ENCODE measurements around the gene HAAO. TPM values are rescaled to one million over a fixed set of nuclear protein-coding genes. Genes with fewer than 3 reads are reported as not detected.

Gene HAAO
- total RNA-seq, 1 donor from 2014 or later: 1.1 TPM

GRCh38 chr2:42767080-42767898 is 25.1 kb downstream of the HAAO start:
- no peak for DNase-seq (ENCODE audit: low read depth)
- Histone ChIP-seq H3K4me3 (ENCODE audit: insufficient read depth, low read depth, low read length) (no peak overlapping the region), H3K27me3 (ENCODE audit: insufficient read depth, low read length) (no peaks in the 10 kb centered on the region), H2AFZ (ENCODE audit: low read depth, low read length) (no peak overlapping the region), H3K4me1 (ENCODE audit: insufficient read depth, low read length) (no peaks in the 10 kb centered on the region), H4K20me1 (ENCODE audit: insufficient read depth, low read length) (no peaks in the 10 kb centered on the region), H3K4me2 (ENCODE audit: low read length) (no peak overlapping the region), H3K27ac (ENCODE audit: low read depth, low read length) (no peak overlapping the region), H3K9me3 (ENCODE audit: insufficient read depth, low read depth, low read length) (no peaks in the 10 kb centered on the region), H3K36me3 (ENCODE audit: insufficient read depth, low read length) (no peaks in the 10 kb centered on the region), H3K79me2 (ENCODE audit: insufficient read depth, low read length) (no peaks in the 10 kb centered on the region), H3K9ac (ENCODE audit: low read length) (no peak overlapping the region)
- no peak for FAIRE-seq
- peak overlapping the region; percentile 66 for H3K27ac Mint-ChIP-seq (ENCODE audit: unreplicated experiment)
- no peaks in the 10 kb centered on the region for H3K27me3 Mint-ChIP-seq (ENCODE audit: low read depth, unreplicated experiment)
- TF ChIP-seq, protein P1, sequence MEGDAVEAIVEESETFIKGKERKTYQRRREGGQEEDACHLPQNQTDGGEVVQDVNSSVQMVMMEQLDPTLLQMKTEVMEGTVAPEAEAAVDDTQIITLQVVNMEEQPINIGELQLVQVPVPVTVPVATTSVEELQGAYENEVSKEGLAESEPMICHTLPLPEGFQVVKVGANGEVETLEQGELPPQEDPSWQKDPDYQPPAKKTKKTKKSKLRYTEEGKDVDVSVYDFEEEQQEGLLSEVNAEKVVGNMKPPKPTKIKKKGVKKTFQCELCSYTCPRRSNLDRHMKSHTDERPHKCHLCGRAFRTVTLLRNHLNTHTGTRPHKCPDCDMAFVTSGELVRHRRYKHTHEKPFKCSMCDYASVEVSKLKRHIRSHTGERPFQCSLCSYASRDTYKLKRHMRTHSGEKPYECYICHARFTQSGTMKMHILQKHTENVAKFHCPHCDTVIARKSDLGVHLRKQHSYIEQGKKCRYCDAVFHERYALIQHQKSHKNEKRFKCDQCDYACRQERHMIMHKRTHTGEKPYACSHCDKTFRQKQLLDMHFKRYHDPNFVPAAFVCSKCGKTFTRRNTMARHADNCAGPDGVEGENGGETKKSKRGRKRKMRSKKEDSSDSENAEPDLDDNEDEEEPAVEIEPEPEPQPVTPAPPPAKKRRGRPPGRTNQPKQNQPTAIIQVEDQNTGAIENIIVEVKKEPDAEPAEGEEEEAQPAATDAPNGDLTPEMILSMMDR (IDR thresholded peaks at IDR 0.05; ENCODE audit: insufficient read depth, low read depth, low read length): no peak
- TF ChIP-seq EZH2 (IDR thresholded peaks at IDR 0.05; ENCODE audit: insufficient read depth, low read length): no peak
- no peak overlapping the region for H3K4me3 Mint-ChIP-seq (ENCODE audit: unreplicated experiment)
- no peaks in the 10 kb centered on the region for H3K4me1 Mint-ChIP-seq (ENCODE audit: low read depth, unreplicated experiment)
- peaks cover 2% of the 10 kb centered on the region for H3K9me3 Mint-ChIP-seq (ENCODE audit: unreplicated experiment)
- peaks cover 15% of the 10 kb centered on the region for H3K36me3 Mint-ChIP-seq (ENCODE audit: low read depth, unreplicated experiment)

GRCh38 chr2:42765686-42766085 is 26.7 kb downstream of the HAAO start:
- Mint-ChIP-seq H3K4me1 (ENCODE audit: low read depth, unreplicated experiment) (no peaks in the 10 kb centered on the region), H3K27ac (ENCODE audit: unreplicated experiment) (peak overlapping the region; percentile 68), H3K9me3 (ENCODE audit: unreplicated experiment) (peaks cover 2% of the 10 kb centered on the region), H3K4me3 (ENCODE audit: unreplicated experiment) (no peak overlapping the region), H3K27me3 (ENCODE audit: low read depth, unreplicated experiment) (no peaks in the 10 kb centered on the region), H3K36me3 (ENCODE audit: low read depth, unreplicated experiment) (peaks cover 18% of the 10 kb centered on the region)
- Histone ChIP-seq H3K27me3 (ENCODE audit: insufficient read depth, low read length) (no peaks in the 10 kb centered on the region), H3K9me3 (ENCODE audit: insufficient read depth, low read depth, low read length) (no peaks in the 10 kb centered on the region), H3K4me2 (ENCODE audit: low read length) (no peak overlapping the region), H3K27ac (ENCODE audit: low read depth, low read length) (no peak overlapping the region), H3K36me3 (ENCODE audit: insufficient read depth, low read length) (no peaks in the 10 kb centered on the region), H3K4me1 (ENCODE audit: insufficient read depth, low read length) (no peaks in the 10 kb centered on the region), H2AFZ (ENCODE audit: low read depth, low read length) (no peak overlapping the region), H4K20me1 (ENCODE audit: insufficient read depth, low read length) (no peaks in the 10 kb centered on the region), H3K79me2 (ENCODE audit: insufficient read depth, low read length) (no peaks in the 10 kb centered on the region), H3K4me3 (ENCODE audit: insufficient read depth, low read depth, low read length) (no peak overlapping the region), H3K9ac (ENCODE audit: low read length) (no peak overlapping the region)
- no peak for TF ChIP-seq EZH2 (IDR thresholded peaks at IDR 0.05; ENCODE audit: insufficient read depth, low read length)
- TF ChIP-seq, protein P1 (IDR thresholded peaks at IDR 0.05; ENCODE audit: insufficient read depth, low read depth, low read length): no peak
- FAIRE-seq: no peak
- DNase-seq (ENCODE audit: low read depth): no peak

DNA sequence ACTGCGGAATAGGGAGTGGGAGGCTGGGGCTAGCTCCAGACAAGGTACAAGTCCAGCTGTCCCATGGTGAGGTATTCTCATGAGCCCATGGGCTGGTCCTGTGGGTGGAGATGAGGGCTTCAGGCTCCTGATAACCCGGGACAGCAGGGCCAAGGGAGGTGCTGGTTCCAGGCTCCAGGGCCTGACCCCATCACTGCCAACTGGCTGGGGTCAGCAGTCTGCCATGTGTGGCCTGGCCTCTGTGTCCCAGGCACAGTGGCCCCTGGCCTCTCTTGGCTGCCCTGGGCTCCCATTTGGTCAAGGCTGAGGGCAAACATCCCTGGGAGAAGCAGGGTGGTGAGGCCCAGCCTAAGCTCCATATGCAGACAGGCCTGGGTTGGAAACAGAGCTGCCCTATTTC is 27.5 kb downstream of the HAAO start:
- H2AFZ ChIP-seq (ENCODE audit: low read depth, low read length): no peak overlapping the region
- peaks cover 2% of the 10 kb centered on the region for H3K27me3 Mint-ChIP-seq (ENCODE audit: low read depth, unreplicated experiment)
- no peak overlapping the region for H3K4me2 ChIP-seq (ENCODE audit: low read length)
- no peaks in the 10 kb centered on the region for H3K36me3 ChIP-seq (ENCODE audit: insufficient read depth, low read length)
- peaks cover 2% of the 10 kb centered on the region for H3K9me3 Mint-ChIP-seq (ENCODE audit: unreplicated experiment)
- H3K27me3 ChIP-seq (ENCODE audit: insufficient read depth, low read length): no peaks in the 10 kb centered on the region
- no peak overlapping the region for H3K9ac ChIP-seq (ENCODE audit: low read length)
- no peaks in the 10 kb centered on the region for H3K79me2 ChIP-seq (ENCODE audit: insufficient read depth, low read length)
- no peak overlapping the region for H3K27ac Mint-ChIP-seq (ENCODE audit: unreplicated experiment)
- H3K4me3 Mint-ChIP-seq (ENCODE audit: unreplicated experiment): no peak overlapping the region
- DNase-seq (ENCODE audit: low read depth) (no peak), FAIRE-seq (no peak)
- no peaks in the 10 kb centered on the region for H3K4me1 ChIP-seq (ENCODE audit: insufficient read depth, low read length)
- TF ChIP-seq, protein P1 (IDR thresholded peaks at IDR 0.05; ENCODE audit: insufficient read depth, low read depth, low read length): no peak
- no peak for TF ChIP-seq EZH2 (IDR thresholded peaks at IDR 0.05; ENCODE audit: insufficient read depth, low read length)
- H4K20me1 ChIP-seq (ENCODE audit: insufficient read depth, low read length): no peaks in the 10 kb centered on the region
- H3K9me3 ChIP-seq (ENCODE audit: insufficient read depth, low read depth, low read length): no peaks in the 10 kb centered on the region
- H3K4me1 Mint-ChIP-seq (ENCODE audit: low read depth, unreplicated experiment): no peaks in the 10 kb centered on the region
- H3K27ac ChIP-seq (ENCODE audit: low read depth, low read length): no peak overlapping the region
- peaks cover 22% of the 10 kb centered on the region for H3K36me3 Mint-ChIP-seq (ENCODE audit: low read depth, unreplicated experiment)
- no peak overlapping the region for H3K4me3 ChIP-seq (ENCODE audit: insufficient read depth, low read depth, low read length)
